T47D (cell line): ENCODE measurements around the gene TSPO.

Experiments used
- DNase-seq, 2 experiments: peaks; one replicate each; pipeline versions ENCODE4 v3.0.0 to v3.0.0-alpha.2; 2011 to 2012; ENCODE audit warnings: low read depth in 1 of 2, low spot score in 1 of 2
- JUND ChIP-seq: IDR thresholded peaks from 2 replicates; pipeline ENCODE4 v1.6.1; 2012; ENCODE audit warnings: low read depth
- in situ Hi-C: cut with HindIII; loops from 2 replicates; pipeline ENCODE4 v1.10.0; 2016; ENCODE audit warnings: low sequenced_read_pairs, low pct_unique_long_range_greater_than_20kb

Gene TSPO

DNA sequence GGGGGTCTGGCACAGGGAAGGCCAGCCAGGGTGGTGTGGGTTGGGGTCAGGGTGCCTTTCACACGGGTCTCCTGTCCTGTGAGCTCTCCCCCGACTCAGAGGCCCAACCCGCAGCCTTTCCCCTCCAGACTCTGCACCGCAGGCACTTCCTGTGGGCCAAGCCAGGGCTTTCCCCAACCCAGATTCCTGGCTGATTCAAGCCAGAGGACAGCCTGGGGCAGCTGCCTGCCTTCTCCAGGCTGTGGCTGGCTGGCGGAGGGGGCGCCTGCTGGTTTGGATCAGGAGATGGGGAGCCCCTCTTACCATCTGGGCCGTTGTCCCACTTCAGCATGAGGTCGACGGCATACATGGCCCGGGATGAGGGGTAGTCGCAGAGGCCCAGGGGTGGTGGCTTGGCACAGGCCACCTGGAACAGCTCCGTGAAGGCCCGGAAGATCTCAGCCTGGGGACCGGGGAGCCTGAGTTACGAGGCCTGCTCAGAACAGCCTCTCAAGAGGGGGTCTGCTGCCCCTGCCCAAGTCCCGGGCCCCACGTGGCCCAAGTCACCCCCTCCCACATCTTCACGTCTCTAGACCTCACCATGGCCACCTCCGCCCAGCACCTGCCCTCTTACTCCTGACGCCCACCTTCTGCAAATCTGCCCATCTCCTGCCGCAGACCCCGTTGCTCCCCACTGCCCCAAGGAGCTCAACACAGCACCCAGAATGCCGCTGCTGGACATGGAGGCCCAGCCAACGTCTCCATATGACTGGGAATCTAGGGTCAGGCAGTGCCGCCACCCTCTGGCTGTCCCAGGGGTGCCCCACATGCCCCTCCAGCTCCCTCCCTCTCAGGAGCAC, 17.3 kb downstream of the TSPO start:
- no peak for DNase-seq
- no peak for TF ChIP-seq JUND
- in situ Hi-C loops: no loop called here

DNA sequence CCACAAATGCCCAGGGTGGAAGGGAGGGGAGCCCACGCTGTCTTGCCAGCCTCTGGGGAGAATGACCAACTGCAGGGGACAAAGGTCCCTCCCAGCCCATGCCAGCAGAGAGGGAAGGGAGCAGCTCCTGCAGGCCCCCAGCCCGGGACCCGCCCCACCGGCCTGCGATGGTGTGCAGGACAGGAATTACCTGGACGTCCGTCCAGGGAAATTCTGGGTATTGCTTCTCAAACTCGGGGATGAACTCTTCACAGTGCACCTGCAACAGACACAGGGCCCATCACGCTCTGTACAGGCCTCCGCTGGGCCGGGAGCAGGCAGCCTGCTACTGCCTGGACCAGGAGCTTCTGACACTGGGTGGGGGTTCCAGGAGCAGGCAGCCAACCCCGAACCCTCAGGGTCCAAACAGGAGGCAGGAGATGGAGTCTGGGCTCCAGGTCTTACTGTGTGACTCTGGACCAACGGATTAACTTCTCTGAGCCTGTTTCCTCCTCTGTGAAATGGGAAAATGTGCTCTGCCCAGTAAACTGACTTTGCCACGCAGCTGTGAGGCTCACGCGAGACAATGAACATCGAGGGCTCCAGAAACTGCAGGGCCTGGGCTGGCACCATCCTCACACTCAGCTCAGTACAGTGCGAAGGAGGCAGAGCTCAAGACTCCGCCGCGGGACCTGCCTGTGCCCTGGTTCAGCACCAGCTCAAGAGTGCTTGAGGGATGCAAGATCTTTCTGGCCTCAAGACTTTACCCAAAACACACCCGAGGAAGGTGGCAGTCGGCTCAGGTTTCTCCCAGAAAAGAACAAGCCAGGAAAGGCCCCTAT, 18.2 kb downstream of the TSPO start:
- no peak for DNase-seq
- no peak for TF ChIP-seq JUND
- in situ Hi-C loops: no loop called here

DNA sequence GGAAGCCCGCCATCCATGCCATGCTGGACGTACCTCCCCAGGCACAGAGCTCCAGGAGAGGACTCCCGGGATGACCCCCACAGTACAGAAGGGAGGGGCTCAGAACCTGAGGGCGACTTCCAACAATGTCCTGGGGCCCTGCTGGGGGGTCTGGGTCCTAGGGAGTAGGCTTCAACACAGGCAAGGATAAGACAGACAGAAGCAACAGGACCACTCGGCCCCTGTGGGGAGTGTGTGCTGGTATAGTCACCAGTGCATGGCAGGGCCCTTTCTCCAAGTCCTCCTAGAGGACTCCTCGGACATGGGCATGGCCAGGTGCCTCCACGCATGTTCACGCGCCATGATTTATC, 18.7 kb downstream of the TSPO start:
- in situ Hi-C loops: no loop called here
- no peak for TF ChIP-seq JUND
- DNase-seq: no peak

DNA sequence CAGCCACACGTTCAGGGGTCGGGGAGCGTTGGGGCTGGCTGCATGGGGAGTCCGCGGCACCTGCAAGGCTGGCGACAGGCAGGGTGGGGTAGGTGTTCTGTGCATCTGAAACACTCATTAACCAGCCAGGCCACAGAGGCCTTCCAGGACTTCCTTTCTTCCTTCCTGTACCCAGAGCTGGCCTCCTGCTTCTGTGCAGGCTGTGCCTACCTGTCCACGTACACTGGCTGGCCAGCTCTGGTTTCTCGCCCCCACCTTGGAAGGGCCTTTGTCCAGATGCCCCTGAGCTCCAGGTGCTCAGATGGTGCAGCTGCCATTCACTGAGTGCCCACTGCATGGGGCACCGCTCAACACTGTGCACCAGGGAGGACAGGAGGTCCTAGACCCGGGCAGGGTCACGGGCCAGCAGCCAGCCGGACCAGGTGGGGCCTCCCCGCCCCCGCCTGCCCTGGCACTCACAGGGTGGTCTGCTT, 19.7 kb downstream of the TSPO start:
- in situ Hi-C loops: no loop called here
- no peak for DNase-seq
- no peak for TF ChIP-seq JUND

DNA sequence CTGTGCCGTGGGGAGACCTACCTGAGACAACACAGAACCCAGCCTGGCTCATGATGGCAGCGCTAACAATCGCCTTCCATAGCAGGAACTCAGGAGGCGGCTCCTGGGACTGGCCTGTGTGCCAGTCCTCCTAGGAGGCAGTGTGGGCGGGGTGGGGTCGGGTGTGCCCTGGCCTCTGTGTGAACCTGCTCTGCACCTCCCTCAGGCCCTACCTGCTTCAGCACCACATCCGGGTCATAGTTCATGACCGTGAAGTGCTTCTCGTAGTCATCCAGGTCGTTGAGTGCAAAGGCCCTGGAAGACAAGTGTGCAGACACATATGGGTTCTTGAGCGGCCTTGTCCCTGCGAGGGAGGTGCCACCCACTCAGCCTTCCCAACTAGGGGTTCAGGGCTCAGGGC, 20.2 kb downstream of the TSPO start:
- in situ Hi-C loops: no loop called here
- TF ChIP-seq JUND: no peak
- DNase-seq: no peak

DNA sequence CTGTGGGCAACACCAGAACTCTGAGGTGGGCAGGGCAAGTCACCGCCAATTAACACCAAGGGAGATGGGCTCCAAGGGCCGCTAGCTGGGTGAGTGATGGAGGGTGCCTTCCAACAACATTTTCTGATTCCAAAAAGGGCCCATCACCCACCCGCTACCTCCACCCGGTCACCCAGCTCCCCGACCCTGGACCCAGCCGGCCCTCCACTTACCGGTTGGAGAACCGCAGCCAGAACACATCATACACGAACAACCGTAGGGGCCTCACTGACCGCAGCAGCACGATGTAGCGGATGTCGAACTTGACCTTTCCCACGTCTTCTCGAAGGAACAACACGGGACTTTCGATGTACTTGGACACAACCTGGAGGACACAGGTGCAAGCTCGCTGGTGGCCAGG, 20.8 kb downstream of the TSPO start:
- in situ Hi-C loops: no loop called here
- no peak for DNase-seq
- TF ChIP-seq JUND: no peak

DNA sequence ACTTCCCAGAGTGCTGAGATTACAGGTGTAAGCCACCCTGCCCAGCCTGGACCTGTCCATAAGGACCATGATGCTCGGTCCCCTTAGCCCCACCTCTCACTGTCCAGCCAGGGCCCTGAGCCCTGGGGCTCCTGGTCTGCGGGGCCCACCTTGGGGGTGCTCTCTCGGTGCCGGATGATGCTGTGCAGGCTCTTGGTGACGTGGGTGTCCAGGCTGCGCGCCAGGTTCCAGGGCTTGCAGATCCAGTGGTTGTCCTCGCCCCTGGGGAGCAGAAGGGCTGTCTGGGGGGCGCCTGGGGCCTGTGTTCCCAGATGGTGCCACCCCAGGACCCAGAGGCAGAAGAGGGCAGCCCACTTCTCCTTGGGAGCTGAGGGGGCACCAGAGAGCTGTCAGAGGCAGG, 22.2 kb downstream of the TSPO start:
- no peak for DNase-seq
- in situ Hi-C loops: no loop called here
- no peak for TF ChIP-seq JUND

DNA sequence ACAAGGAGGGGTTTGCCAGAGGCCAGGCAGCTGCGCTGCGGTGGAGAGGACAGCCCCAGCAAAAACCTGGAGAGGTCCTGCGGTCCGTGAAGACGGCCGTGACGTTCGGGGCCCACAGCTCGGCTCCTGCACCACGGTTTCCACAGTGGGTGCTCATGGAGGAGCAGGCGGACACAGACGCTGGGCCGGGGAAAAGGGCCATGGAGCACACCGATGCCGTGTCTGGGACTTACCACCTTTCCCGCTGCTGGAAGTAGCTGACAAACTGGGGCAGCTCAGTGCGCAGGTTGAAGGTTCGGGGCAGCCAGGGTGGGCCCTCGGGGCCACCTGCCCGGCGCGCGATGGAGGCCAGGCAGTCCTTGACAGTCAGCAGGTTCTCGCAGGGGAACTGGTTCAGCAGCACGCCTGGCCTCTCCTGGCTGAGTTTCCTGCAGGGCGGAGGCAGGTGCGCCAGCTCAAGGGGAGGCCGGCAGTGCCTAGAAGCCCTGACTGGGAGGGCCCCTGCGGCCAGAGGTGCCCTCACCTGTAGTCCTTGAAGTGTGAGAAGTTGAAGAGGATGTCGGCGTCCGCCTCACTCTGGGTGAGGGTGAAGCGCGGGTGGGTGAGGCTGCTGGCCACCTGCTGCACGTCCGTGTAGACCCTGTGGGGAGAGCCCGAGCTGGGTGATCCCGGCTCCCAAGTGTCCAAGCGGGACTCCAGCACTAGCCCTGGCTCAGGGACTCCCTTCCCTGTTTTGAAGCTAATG, 22.8 kb downstream of the TSPO start:
- no peak for DNase-seq
- in situ Hi-C loops: no loop called here
- TF ChIP-seq JUND: no peak

DNA sequence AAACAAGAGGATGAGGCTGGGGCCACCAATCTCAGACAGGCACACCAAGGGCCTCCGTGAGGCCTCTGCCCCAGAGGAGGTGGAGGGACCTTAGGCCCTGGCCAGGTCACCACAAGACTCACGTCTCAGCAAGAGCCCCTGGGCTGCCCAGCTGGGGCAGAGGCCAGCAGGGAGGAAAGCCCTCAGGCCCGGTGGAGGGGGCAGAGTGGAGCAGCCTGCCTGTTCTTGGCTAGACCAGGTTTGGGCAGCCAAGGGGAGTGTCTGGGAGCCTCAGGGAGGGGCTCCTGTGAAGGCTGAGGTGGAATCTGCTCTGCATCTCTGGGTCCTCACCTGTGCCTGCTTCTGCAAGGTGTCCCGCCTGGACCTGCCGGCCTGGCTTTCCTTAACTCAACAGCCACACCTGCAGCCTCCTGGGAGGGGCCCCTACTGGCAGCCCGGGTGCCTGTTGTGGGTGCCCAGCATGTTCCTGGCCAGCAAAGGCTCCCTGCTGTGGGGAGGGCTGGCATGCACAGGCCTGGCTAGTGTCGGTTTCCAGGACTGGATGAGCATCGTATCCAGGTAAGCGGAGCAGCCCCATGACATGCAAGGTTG, 23.7 kb downstream of the TSPO start:
- in situ Hi-C loops: no loop called here
- TF ChIP-seq JUND: no peak
- no peak for DNase-seq

DNA sequence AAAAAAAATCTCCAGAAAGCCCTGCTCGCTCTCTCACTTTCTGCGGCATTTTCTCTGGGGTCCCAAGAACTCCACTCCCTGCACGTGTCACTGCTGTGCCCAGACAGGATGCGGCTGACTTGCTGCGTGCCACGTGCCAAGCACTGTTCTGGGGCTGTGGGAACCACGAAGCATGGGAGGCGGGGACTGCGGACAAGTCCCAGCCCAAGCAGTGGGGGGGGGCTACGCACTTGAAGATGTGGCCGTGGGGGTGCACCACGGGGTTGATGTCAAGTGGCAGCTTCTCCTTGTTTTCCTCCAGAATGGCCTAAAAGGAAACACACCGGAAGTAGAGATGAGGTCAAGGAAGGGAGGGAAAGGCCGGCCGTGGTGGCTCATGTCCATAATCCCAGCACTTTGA, 24.7 kb downstream of the TSPO start:
- in situ Hi-C loops: no loop called here
- no peak for TF ChIP-seq JUND
- no peak for DNase-seq

DNA sequence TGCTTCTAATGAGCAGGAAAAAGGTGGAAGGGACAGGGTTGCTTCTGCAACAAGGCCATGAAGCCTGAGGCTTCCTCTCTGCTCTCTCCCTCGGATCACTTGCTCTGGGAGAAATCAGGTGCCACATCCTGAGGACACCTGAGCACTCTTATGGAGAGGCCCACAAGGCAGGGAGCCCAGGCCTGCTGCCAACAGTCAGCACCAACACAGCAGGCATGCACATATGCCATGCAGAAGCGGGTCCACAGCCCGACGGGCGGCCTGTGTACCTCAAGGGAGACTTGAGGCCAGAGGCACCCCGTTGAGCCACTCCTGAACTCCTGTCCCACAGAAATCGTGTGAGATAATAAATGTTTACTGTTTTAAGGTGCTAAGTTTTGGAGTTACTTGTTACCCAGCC, 26.1 kb downstream of the TSPO start:
- TF ChIP-seq JUND: no peak
- in situ Hi-C loops: no loop called here
- no peak for DNase-seq

DNA sequence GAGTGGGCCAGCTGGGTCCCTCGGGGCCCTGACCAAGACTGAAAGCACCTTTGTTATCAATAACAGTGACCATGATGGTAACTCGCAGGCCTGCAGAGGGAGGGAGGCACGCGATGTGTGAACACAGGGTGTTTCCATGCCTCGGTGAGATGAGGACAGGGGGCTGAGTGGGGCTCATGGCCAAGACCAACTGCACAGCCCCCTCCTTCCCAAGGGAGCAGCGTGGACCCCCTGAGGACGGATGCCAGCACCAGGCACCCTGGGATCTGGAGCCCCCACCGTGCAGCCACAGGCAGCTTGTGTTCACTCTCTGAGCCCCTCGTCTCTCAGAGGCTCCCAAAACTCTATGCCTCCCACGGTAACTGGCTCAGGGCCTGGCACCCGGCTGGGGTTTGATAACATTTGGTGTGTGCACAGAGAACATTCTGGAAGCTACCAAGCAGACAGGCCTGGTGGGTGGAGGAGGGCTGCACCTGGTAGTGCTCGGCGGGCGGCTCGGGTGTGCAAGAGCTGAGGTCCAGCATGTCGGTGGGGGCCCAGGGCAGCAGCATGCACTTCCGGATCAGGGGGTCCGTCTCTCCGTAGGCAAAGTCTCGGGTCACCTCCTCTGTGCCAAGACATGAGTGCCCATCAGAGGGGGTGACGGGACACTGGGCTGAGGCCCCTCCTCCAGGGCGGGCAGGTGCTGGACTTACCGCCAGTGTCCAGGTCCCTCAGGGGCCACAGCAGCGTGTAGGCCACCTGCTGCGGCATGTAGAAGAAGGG, 28.0 kb downstream of the TSPO start:
- no peak for DNase-seq

More for the DNA sequence above, 28.0 kb downstream of the TSPO start:
- no peak for TF ChIP-seq JUND
- in situ Hi-C loops: no loop called here
